OCI-LY1 (cell line): ENCODE results near the gene PXK.

Experiments
- H2AFZ ChIP-seq: fragments of 200-600 bp; sonication (generic), shearing (Covaris generic); 2 replicates; pipeline ENCODE4 v1.6.0; 2014; ENCODE audit warnings: antibody characterized with exemption, mild to moderate bottlenecking, low read length
- H3F3A ChIP-seq: fragments of 200-600 bp; sonication (generic), shearing (Covaris generic); 2 replicates; pipeline ENCODE4 v1.6.0; 2014; ENCODE audit warnings: mild to moderate bottlenecking, antibody characterized with exemption, low read length, moderate library complexity; ENCODE audit not compliant: insufficient read depth
- H3K27ac ChIP-seq: fragments of 200-600 bp; sonication (generic); 2 replicates; pipeline ENCODE4 v1.5.1; 2014; ENCODE audit warnings: low read length, mixed run types, mild to moderate bottlenecking, low read depth; ENCODE audit not compliant: poor library complexity, severe bottlenecking
- H3K27me3 ChIP-seq: fragments of 200-600 bp; sonication (generic); 2 replicates; pipeline ENCODE4 v1.6.0; 2014; ENCODE audit warnings: antibody characterized with exemption, mild to moderate bottlenecking, low read length, moderate library complexity; ENCODE audit not compliant: insufficient read depth
- H3K36me3 ChIP-seq: fragments of 200-600 bp; sonication (generic); 2 replicates; pipeline ENCODE4 v1.6.1; 2014; ENCODE audit warnings: mild to moderate bottlenecking, antibody characterized with exemption, low read length, moderate library complexity, mixed read lengths; ENCODE audit not compliant: insufficient read depth
- H3K4me1 ChIP-seq: fragments of 200-600 bp; sonication (generic); 2 replicates; pipeline ENCODE4 v1.5.1; 2014; ENCODE audit warnings: mild to moderate bottlenecking, low read length, moderate library complexity; ENCODE audit not compliant: insufficient read depth, severe bottlenecking
- H3K4me2 ChIP-seq: fragments of 200-600 bp; sonication (generic), shearing (Covaris generic); 2 replicates; pipeline ENCODE4 v1.6.1; 2014; ENCODE audit warnings: low read length
- H3K4me3 ChIP-seq: fragments of 200-600 bp; sonication (generic); 2 replicates; pipeline ENCODE4 v1.5.1; 2014; ENCODE audit warnings: low read length, low read depth, mild to moderate bottlenecking, mixed read lengths; ENCODE audit not compliant: poor library complexity, severe bottlenecking
- H3K79me2 ChIP-seq: fragments of 200-600 bp; shearing (Covaris generic); 2 replicates; pipeline ENCODE4 v1.6.1; 2016; ENCODE audit warnings: mixed run types, low read length, mixed read lengths; ENCODE audit not compliant: insufficient read depth
- H3K9ac ChIP-seq: fragments of 200-600 bp; sonication (generic), shearing (Covaris generic); 2 replicates; pipeline ENCODE4 v1.6.1; 2014; ENCODE audit warnings: mild to moderate bottlenecking, low read length, mixed read lengths
- H3K9me2 ChIP-seq: fragments of 200-600 bp; sonication (generic), shearing (Covaris generic); 2 replicates; pipeline ENCODE4 v1.6.1; 2014; ENCODE audit warnings: low read depth, mild to moderate bottlenecking, low read length, mixed read lengths
- H3K9me3 ChIP-seq: fragments of 200-600 bp; shearing (Covaris generic); 2 replicates; pipeline ENCODE4 v1.6.1; 2014; ENCODE audit warnings: low read length, mixed read lengths
- H4K20me1 ChIP-seq: fragments of 200-600 bp; sonication (generic), shearing (Covaris generic); 2 replicates; pipeline ENCODE4 v1.6.0; 2016; ENCODE audit warnings: mild to moderate bottlenecking, low read length; ENCODE audit not compliant: insufficient read depth
- CTCF ChIP-seq: fragments of 200-600 bp; sonication (generic), shearing (Covaris generic); IDR thresholded peaks from 2 replicates; pipeline ENCODE4 v1.5.1; 2017; ENCODE audit warnings: mild to moderate bottlenecking, antibody characterized with exemption, low read length, moderate library complexity, mixed read lengths
- EZH2 ChIP-seq: fragments of 200-600 bp; sonication (generic), shearing (Covaris generic); IDR thresholded peaks from 2 replicates; pipeline ENCODE4 v1.8.0; 2017; ENCODE audit warnings: borderline replicate concordance, mixed run types, mild to moderate bottlenecking, antibody characterized with exemption, low read length, moderate library complexity, mixed read lengths

Gene PXK

GRCh38 chr3:58340594-58341244 is 8.0 kb downstream of the PXK start:
- H3K9me2 ChIP-seq, result no peaks in the 10 kb centered on the region
- no peak for TF ChIP-seq CTCF
- no peak for TF ChIP-seq EZH2
- peak overlapping the region; percentile 44 for H3K4me2 ChIP-seq
- H3K27me3 ChIP-seq, result no peaks in the 10 kb centered on the region
- peaks cover 85% of the 10 kb centered on the region for H3K79me2 ChIP-seq
- no peaks in the 10 kb centered on the region for H4K20me1 ChIP-seq
- H3K27ac ChIP-seq, result peak overlapping the region; percentile 100
- H3K9ac ChIP-seq, result peak overlapping the region; percentile 46; the same call in 1 of the 2 replicates
- H3K36me3 ChIP-seq, result peaks cover 77% of the 10 kb centered on the region
- H3K9me3 ChIP-seq, result no peaks in the 10 kb centered on the region
- H3F3A ChIP-seq, result no peaks in the 10 kb centered on the region
- peaks cover 98% of the 10 kb centered on the region for H3K4me1 ChIP-seq
- H2AFZ ChIP-seq, result no peak overlapping the region
- H3K4me3 ChIP-seq, result peak overlapping the region; percentile 22

GRCh38 chr3:58341376-58341775 is 8.7 kb downstream of the PXK start:
- H3K9me3 ChIP-seq, result no peaks in the 10 kb centered on the region
- peaks cover 76% of the 10 kb centered on the region for H3K36me3 ChIP-seq
- peak overlapping the region; percentile 100 for H3K27ac ChIP-seq
- H3K4me3 ChIP-seq, result peak overlapping the region; percentile 22
- H2AFZ ChIP-seq, result no peak overlapping the region
- H3K4me2 ChIP-seq, result peak overlapping the region; percentile 44
- H4K20me1 ChIP-seq, result no peaks in the 10 kb centered on the region
- peak overlapping the region; percentile 46; the same call in 1 of the 2 replicates for H3K9ac ChIP-seq
- H3F3A ChIP-seq, result no peaks in the 10 kb centered on the region
- H3K4me1 ChIP-seq, result peaks cover 99% of the 10 kb centered on the region
- no peak for TF ChIP-seq CTCF
- TF ChIP-seq EZH2, result no peak
- H3K27me3 ChIP-seq, result no peaks in the 10 kb centered on the region
- peaks cover 86% of the 10 kb centered on the region for H3K79me2 ChIP-seq
- no peaks in the 10 kb centered on the region for H3K9me2 ChIP-seq

GRCh38 chr3:58342676-58343075 is 10.0 kb downstream of the PXK start:
- Histone ChIP-seq H3K4me3 (peak overlapping the region; percentile 9), H3K4me1 (peaks cover 97% of the 10 kb centered on the region), H3K9me2 (no peaks in the 10 kb centered on the region), H4K20me1 (no peaks in the 10 kb centered on the region), H3K27ac (peak overlapping the region; percentile 100), H3K36me3 (peaks cover 63% of the 10 kb centered on the region), H3K79me2 (peaks cover 82% of the 10 kb centered on the region), H3K9ac (peak overlapping the region; percentile 45; the same call in 1 of the 2 replicates), H3K4me2 (peak overlapping the region; percentile 44), H2AFZ (no peak overlapping the region), H3F3A (no peaks in the 10 kb centered on the region), H3K27me3 (no peaks in the 10 kb centered on the region), H3K9me3 (no peaks in the 10 kb centered on the region)
- no peak for TF ChIP-seq CTCF
- TF ChIP-seq EZH2, result no peak
